ENCODE data around the gene DNM3.
"Not testable (repeated sequence)": the region's sequence is repeated elsewhere in the genome, so short reads cannot be mapped to it uniquely, and the experiment has no call there.

Gene DNM3

DNA sequence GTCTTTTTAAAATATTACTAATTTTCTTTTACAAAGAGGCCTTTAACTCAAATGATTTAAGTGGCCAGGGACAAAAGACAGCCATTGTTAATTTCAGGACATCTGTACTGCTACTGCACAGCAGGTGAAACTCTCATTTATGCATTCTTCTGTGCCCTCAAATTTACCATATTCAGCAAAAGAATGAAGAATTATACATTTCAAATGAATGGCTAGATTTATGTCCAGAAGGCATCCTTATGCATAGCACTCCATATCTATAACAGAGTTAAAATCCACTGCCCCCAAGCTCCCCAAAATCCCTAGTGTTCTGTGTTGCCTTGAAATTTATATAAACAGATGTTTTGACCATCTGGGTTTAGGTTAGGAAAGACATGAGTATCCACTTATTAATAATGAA is 202.6 kb downstream of the DNM3 start:
- no peak for FAIRE-seq

DNA sequence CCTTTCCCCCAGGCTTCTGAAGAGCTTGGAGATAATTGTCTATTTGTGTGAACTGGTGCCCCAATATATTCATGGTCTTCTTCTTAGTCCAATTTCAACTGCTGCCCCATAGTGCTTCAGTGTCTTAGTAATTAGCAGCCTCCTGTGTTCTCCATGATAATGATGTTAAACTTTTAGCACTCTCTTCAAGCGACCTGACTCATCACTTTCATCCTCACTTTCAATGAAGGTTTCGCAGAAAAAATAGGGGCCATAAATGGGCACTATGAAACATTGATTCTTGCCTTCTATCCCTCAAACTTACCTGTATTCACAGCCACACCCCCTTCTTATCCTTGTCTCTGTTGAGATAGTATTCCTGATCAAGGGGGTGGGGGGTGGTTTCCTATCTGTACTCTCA is 210.6 kb downstream of the DNM3 start:
- no peak for FAIRE-seq

DNA sequence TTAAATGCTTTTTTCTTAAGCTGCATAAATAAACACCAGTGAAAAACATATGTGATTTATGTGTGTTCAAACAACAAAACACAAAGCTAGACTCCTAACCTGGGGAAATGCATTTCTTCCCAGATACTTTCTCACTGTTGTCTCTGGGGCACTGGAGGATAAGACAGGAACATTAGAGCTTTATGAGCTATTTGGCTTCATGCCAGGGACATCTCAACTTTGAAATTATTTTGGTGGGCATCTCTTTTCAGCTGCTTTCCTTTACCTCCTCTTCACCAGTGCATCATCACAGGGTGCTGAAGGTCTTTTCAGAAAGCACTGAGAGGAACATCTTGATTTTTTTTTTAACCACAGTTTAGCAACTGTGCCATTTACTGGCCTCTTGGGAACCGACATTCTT is 212.9 kb downstream of the DNM3 start:
- FAIRE-seq: no peak

DNA sequence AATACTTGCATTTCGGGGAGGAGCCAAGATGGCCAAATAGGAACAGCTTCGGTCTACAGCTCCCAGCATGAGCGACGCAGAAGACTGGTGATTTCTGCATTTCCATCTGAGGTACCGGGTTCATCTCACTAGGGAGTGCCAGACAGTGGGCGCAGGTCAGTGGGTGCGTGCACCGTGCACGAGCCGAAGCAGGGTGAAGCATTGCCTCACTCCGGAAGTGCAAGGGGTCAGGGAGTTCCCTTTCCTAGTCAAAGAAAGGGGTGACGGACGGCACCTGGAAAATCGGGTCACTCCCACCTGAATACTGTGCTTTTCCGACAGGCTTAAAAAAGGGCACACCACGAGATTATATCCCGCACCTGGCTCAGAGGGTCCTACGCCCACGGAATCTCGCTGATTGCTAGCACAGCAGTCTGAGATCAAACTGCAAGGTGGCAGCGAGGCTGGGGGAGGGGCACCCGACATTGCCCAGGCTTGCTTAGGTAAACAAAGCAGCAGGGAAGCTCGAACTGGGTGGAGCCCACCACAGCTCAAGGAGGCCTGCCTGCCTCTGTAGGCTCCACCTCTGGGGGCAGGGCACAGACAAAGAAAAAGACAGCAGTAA is 214.6 kb downstream of the DNM3 start:
- not testable (repeated sequence) for FAIRE-seq

DNA sequence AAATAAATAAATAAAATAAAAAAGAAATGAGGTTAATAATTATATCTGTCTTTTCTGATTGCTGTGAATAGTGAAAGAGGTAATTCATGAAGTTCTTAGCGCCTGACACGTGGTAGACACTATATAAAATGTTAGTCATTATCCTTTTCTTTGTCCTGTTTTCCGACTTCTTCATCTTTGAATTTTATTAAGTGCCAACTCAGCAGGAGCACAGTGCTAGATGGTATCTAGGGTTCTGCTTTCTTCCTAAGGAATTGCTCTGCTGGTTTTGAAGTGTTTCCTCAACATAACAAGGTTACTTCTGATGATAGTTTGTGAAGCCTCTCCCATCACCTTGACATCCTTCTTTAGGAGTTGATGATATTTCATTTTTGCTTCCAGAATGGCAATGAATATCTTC is 227.0 kb downstream of the DNM3 start:
- FAIRE-seq: no peak

DNA sequence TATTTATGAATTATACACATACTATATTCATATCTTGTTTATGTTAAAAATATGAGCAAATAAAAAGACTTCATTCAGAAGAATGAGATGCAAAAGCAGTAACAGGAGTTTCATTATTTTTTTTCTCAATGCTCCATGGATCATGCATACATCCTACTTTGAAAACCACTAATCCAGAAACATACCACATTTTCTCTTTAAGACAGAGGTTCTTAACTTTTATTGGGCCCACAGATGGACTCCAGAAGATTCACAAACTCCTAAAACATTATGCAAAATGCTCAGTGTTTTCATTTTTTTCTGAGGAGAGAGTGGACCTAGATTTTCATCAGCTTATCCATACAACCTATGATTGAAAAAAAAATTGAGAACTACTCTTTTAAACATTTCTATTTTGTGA is 227.8 kb downstream of the DNM3 start:
- FAIRE-seq: no peak

DNA sequence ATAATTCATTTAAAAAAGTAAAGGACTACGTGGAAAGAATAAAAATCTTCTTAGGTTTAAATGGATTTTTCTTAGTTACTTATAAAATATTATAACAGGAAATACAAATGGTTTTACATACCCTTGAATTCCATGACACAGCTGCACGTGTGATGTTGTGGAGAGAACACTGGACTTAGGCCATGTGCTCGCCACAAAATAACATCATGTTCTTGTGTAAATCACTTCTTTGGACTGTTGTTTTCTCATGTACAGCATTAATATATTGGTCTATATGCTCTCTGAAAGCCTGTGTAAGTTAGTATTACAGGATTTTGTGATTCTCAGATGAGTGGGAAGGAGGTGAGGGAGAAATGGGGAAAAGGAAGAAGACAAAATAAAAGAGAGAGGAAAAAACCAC is 228.2 kb downstream of the DNM3 start:
- no peak for FAIRE-seq

DNA sequence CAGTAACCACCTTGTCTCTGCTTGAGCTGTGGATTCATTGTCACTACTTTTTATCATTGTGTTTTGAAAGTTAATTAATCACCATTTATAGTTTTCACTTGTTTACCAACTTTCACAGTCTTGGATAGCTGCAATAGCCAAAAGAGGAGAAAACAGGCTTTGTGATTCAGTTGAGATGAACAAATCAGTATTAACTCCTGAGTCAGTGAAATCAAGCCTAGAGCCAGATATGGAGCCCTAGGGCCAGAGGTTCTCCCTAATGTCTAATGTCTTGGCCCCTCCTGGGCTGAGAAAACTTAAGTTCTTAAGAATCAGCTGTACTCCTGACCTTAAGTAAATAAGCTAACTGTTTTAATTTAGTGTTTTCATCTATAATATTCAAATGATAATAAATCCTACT is 228.8 kb downstream of the DNM3 start:
- no peak for FAIRE-seq

DNA sequence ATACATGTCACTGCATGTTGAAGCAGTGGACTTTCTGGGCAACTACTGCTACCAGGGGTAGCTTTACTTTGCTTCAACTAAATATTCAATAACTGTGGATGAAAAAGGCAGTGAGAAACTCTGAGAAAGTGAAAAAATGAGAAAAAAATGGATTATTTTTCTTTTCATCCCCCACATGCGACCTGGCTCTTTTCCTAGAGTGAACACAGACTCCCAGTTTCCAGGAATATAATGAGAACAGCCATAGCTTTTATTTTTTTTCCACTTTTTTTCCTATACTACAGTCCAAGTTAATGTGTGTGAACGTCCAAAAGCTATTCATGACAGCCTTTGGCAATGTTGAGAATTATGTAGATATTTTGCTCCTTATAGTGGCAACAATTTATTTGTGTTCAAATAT is 230.4 kb downstream of the DNM3 start:
- no peak for FAIRE-seq

DNA sequence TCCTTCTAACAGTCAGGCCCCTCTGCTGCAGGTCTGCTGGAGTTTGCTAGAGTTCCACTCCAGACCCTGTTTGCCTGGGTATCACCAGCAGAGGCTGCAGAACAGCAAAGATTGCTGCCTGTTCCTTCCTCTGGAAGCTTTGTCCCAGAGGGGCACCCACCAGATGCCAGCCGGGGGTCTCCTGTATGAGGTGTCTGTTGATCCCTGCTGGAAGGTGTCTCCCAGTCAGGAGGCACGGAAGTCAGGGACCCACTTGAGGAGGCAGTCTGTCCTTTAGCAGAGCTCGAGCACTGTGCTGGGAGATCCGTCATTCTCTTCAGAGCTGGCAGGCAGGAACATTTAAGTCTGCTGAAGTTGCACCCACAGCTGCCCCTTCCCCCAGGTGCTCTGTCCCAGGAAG is 238.6 kb downstream of the DNM3 start:
- not testable (repeated sequence) for FAIRE-seq

DNA sequence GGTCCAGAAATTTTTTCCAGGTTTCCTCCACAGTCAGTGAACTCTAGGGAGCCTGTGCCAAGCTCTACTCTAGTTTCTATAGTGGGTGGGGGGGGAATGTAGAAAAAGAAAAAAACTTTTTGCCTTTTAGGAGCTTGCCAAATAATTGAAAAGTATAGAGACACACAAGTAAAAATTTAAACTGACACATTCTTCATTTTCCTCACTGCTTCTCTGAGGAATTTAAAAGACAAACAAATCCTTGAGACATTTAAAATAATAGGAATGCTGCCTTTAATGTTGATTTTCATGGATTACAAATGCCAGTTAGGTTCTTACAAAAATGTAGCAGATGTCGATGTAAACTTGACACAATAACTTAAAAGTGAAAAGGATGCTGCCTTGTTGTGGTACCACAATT is 241.9 kb downstream of the DNM3 start:
- FAIRE-seq: no peak

DNA sequence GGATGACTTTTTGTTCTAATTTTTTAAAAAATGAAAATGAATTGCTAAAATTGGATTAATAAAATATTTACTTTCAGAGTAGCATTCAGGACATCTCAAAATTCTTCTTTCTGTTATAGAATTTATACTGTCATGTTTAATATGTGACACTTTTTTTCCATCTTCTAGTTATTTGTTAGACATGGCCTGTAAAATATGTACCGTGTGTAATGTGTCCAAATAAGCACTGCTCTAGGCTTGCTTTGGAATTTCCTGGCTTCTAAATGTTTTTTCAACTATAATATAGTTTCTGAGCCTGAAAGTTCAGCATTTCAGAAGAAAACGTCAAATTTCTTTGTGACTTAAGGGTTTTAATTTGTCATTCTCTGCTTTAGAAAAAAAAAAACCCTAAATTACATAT is 243.6 kb downstream of the DNM3 start:
- FAIRE-seq: no peak

DNA sequence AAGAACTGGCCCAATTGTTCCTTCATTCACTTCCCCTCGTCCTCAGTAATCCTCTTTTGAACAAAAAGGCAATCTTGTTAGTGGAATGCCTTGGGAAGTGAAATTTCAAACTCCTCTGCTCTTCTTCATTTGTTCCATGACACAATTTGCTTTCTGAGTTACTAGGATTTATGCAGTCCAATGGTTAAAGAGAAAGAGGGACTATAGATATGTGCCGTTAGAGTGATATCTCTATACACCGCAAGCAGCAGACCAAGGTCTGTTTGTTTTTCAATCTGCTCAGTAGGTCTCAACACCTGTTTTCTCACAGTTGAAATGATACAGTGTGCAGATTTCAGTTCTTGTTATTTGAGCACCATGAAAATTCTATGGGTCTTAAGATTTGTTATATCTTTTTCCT is 244.0 kb downstream of the DNM3 start:
- no peak for FAIRE-seq

DNA sequence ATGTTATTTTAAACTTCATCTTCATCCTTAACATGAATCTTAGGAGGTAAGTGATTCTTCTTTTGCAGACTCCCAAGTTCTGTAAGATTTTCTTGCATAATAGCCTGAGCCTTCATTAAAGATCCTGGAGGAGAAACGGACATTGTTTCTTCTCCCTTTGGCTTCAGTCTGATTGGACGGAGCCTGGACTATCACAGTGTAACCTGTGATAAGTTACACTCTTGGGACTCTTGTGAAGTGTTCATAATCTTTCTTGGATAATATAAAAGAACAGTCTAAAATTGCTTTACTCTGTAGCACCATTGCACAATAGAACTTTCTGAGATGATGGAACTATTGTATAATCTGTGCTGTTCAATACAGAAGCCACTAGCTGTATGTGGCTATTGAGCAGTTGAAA is 244.8 kb downstream of the DNM3 start:
- no peak for FAIRE-seq

DNA sequence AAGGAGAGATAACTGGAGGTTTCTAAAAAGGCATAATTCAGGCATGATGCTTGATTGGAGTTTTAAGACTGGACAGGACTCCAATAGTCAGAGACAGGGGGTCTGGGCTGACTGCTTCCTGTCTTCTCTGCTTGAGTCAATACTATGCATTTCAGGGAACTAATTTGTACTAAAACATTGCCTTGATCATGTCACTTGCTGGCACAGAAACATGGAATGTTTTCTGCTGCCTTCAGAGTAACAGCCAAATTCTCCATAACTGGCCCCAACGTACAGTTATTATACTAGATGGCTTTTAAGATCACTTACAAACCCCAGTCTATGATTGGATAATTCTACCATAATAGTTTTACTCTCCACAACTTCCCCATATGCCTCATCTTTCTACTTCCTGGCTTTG is 247.0 kb downstream of the DNM3 start:
- FAIRE-seq: no peak

DNA sequence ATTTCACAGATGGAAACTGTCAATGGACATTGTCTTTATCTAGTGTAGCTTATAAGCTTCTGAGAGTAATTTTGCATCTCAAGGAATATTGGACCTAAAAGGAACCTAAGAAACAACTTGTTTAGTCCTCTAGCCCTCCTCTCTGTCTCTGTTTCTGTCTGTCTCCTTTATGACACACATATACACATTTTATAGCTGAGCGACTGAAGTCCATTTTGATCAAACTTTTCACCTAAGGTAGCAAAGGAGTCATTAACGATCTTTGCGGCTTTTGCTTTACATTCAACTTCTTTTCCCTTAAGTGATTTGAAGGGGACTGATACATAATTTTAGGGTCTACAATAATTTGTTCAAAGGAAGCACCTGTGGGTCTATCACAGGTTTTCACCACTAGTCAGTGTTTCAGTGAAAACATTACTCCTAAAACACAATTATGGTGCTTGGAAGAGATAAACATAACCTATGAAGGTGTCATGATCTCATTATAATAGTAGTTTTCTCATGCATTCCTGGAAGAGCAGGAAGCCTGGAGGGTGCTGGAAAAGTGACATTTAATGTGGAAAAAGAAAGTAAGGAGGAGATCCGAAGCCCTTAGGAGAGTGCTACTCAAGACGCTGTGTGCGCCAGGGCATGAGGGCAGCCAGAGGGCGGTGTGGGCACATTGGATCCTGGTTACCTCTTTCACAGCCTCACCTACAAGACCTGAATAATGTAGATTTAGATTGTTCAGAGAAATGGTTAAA is 248.6 kb downstream of the DNM3 start:
- no peak for FAIRE-seq

DNA sequence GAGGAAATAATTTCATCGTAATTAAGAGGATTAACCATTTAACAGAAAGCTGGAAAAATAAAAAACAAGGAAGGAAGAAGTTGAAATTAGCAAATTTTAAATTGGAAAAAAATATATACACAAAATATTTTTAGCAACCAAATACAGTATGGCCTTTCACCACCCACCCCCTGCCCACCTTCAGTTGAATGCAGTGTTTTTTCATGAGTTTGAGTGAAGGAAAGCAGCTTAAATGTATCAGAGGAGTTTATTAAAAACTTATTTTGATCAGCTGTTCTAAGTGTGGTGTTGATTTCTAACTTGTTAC is 249.2 kb downstream of the DNM3 start:
- FAIRE-seq: no peak

DNA sequence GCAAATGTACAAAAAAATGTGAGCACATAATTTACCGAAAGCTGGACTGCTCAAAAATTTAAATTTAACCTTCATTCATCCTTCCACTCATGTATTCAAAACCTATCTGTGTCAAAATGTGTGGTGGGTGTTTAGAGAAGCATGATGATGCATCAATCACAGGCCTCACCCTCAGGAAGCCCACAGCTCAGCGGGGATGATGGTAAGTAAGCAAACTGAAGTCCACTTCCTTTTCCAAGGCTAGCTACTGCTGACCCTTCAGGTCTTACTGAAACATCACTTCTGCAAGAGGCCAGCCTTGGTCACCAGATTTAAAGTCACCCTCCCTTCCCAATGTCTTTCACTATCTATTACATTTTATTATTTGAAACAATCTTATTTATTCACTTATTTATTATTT is 254.5 kb downstream of the DNM3 start:
- no peak for FAIRE-seq

DNA sequence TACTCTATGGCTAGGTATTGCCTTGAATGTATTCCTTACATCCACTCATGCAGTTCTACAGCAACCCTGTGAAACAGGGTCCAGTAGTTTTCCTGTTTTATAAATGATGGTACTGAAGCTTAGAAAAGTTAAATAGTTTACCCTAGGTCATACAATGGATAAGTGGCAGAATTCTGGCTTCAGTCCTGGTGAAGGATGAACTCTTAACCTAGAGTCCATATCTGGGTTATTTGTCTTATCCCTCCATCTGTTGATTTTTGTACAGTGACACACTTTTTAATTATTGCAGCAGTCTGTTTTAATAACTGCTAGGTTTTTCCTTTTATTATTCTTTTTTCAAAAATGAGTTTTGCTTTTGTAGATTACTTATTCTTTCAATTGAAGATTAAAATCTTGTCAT is 263.9 kb downstream of the DNM3 start:
- FAIRE-seq: no peak

DNA sequence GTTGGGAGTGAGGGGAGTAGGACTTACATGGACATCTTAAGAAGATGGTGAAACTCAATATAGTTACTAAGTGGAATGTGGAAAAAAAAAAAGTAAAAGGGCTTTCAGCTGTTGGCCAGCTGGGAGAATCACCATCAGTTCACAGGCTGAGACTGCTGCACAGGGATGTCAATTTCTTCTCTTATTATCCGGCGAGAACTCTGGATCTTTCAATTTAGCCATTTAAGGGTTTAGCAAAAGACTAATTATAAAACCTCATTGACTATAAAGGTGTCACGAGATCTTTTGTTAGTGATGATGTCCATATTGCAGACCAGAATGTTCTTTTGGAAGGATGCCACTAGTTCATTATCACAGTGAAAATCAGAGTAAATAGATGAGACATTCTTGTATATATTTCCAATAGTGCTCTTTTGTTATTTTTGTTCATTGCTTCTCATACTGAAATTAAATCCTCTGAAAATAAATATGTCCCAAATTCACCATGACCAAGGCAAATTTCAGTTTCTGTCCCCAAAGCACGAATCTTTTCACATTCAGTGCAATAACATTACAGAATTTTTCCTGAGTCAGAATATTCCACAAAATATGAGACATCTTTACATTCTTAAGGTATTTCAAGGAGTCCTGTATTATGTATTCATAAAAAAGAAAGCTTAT is 266.1 kb downstream of the DNM3 start:
- FAIRE-seq: no peak

DNA sequence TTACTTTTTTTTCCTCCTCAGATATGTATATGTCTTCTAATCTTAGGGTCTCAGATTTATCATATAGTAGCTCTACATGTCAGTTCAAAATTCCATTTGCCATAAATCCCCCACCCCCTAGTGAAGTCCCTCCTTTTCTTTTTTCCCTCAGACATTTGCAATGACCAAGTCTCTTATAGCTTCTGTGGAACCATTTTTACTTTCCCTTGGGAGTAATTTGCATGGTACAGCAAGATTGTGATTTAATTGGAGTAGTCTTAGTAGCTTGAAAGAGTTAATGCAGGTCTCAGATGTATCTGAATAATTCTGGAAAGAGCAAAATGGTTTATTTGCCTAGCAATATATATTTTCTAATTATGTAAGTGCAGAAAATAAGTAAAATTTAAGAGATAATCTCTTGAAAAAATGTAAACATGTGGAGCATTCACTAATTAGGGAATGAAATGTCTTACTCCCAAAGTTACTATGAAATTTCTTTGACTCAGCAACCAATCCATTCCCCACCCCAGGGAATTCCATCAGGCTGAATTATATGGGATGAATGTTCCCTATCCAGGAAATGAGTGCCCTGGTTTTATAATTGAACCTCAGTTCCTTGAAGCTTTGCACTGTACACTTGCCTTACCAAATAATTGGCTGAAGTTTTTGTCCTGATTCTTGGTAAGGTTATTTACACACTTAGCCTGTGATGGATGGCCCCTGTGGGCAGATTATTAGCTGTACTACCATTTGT is 267.0 kb downstream of the DNM3 start:
- no peak for FAIRE-seq

DNA sequence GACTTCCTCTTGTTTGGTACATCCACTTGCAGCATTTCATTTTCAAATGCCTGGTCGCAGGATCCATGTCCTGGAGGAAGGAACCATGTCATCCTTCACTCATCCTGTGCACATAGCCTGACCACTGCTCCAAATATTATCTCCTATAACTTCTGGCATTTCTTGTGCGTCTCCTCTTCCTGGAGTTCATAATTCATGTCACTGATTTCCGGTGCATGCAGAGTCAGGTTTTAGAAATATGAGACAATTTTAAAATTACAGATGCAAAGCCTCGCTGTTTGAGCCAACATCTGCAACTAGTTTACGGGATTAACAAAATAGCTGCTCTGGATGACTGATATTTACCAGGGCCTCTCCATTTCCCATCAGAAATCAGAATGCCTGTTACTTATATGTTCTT is 268.1 kb downstream of the DNM3 start:
- FAIRE-seq: no peak

DNA sequence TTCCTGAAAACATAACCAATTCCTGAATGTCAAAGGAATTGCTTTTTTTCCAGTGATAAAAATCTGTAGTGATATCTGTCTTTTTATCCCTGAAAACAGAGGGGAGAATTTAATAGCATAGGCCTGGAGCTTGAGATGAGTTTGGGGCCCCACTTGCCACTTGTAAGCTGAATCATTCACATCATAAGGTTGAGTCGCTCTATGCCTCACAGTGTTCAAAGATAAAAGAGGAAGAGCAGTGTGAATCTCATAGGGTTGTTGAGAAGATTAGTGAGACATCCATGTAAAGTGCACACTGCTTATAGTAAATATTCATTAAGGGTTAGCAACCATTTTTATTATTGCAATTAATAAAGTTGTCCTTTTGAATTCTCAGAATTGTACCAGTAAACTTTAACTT is 271.3 kb downstream of the DNM3 start:
- FAIRE-seq: no peak

DNA sequence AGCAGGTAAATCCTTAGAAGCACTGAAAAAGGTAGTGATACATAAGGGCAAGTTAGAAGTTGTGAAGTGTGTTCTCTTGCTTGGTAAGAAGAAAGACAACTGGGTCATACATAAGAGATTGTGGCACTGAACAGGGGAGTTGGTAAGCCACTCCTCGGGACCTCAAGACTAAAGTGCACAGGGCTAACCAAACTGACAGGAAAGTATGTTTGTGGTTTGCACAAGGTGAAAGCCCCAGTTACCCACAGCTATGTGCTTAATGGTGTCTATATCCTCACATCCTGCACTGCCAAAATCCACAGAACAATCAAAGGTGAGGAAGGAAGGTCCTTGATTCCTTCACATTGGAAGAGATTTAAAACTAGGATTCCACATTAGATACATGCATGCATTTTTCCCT is 276.5 kb downstream of the DNM3 start:
- FAIRE-seq: no peak

All from colon (tissue), 2 donors.